PFSK-1 (cell line): Measurements from ENCODE around the gene TMA7B.

Source experiments
- FOXP2 ChIP-seq: optimal IDR thresholded peaks from 2 replicates; pipeline ENCODE3; 2011; ENCODE audit warnings: borderline replicate concordance, control low read depth, inconsistent platforms; ENCODE audit not compliant: insufficient read depth; ENCODE audit errors: extremely low read length, extremely low read depth
- POLR2AphosphoS5 ChIP-seq: IDR thresholded peaks from 2 replicates; pipeline ENCODE4 v1.6.1; 2012; ENCODE audit warnings: low read depth, mild to moderate bottlenecking, control low read depth, low read length, moderate library complexity
- SIN3A ChIP-seq: IDR thresholded peaks from 2 replicates; pipeline ENCODE4 v1.6.1; 2012; ENCODE audit warnings: mild to moderate bottlenecking, low read length, moderate library complexity, borderline replicate concordance; ENCODE audit not compliant: insufficient read depth
- TF ChIP-seq, protein P1 (sequence below), 2 experiments: IDR thresholded peaks; 2 replicates each; pipeline versions ENCODE4 v1.6.1 to v1.8.0; 2011 to 2012; ENCODE audit warnings: low read depth in 2 of 2, low read length in 2 of 2, control low read depth in 1 of 2, inconsistent platforms in 1 of 2, mild to moderate bottlenecking in 1 of 2, moderate library complexity in 1 of 2; ENCODE audit not compliant: insufficient read depth in 1 of 2

GRCh38 chr22:39946126-39946502 lies 14.1 kb upstream of the TMA7B start:
- no peak for TF ChIP-seq FOXP2
- TF ChIP-seq, protein P1, sequence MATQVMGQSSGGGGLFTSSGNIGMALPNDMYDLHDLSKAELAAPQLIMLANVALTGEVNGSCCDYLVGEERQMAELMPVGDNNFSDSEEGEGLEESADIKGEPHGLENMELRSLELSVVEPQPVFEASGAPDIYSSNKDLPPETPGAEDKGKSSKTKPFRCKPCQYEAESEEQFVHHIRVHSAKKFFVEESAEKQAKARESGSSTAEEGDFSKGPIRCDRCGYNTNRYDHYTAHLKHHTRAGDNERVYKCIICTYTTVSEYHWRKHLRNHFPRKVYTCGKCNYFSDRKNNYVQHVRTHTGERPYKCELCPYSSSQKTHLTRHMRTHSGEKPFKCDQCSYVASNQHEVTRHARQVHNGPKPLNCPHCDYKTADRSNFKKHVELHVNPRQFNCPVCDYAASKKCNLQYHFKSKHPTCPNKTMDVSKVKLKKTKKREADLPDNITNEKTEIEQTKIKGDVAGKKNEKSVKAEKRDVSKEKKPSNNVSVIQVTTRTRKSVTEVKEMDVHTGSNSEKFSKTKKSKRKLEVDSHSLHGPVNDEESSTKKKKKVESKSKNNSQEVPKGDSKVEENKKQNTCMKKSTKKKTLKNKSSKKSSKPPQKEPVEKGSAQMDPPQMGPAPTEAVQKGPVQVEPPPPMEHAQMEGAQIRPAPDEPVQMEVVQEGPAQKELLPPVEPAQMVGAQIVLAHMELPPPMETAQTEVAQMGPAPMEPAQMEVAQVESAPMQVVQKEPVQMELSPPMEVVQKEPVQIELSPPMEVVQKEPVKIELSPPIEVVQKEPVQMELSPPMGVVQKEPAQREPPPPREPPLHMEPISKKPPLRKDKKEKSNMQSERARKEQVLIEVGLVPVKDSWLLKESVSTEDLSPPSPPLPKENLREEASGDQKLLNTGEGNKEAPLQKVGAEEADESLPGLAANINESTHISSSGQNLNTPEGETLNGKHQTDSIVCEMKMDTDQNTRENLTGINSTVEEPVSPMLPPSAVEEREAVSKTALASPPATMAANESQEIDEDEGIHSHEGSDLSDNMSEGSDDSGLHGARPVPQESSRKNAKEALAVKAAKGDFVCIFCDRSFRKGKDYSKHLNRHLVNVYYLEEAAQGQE (IDR thresholded peaks at IDR 0.05; ENCODE audit: insufficient read depth in 1 of 2, low read depth in 2 of 2, low read length in 2 of 2), result no peak
- no peak for TF ChIP-seq POLR2AphosphoS5
- TF ChIP-seq SIN3A, result no peak
